Cardiac fibroblast (primary cell): ENCODE measurements around the gene PFN2.

Experiments
- DNase-seq, 2 donors: peaks; one replicate each; pipeline versions ENCODE4 v3.0.0 to v3.0.0-alpha.2; 2010; ENCODE audit warnings: low read depth in 2 of 2
- H3K4me3 ChIP-seq, 2 donors: replicated peaks in 1 of 2; 1 replicate in 1 of 2; 2 replicates in 1 of 2; pipeline ENCODE4 v1.5.1; 2011; ENCODE audit warnings: low read depth in 2 of 2, low read length in 2 of 2, mild to moderate bottlenecking in 2 of 2, moderate library complexity in 1 of 2
- TF ChIP-seq, protein P1 (sequence below): IDR thresholded peaks from one replicate; pipeline ENCODE4 v1.5.1; 2011; ENCODE audit warnings: low read depth, mild to moderate bottlenecking, low read length, inconsistent platforms

The PFN2 gene

DNA sequence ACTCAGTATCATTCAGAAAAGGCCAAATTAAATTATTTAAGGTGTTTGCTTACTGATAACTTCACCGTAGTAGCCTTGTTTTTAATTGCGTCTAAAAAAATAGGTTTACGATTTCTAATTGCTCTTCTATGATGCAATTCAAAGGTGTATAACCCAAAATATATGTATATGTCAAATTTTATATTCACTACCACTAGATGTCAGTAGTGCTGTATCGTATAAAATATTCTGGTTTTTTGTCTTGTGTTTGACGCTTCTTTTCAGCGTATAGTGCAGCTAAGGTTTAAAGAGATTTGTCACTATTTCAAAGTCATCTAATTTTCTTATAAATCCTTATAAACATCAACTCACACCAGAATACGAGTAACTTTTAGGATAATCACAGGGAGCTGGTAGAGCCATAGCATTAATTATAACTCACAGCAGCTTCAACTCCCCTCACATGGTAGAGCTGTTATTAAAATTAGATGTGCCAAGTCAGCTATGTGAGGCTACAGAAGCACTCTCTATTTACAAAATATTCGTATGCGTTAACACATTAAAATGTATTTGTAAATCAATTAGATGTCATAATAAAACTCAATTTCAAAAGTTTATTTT lies 3.5 kb downstream of the PFN2 start:
- TF ChIP-seq, protein P1, sequence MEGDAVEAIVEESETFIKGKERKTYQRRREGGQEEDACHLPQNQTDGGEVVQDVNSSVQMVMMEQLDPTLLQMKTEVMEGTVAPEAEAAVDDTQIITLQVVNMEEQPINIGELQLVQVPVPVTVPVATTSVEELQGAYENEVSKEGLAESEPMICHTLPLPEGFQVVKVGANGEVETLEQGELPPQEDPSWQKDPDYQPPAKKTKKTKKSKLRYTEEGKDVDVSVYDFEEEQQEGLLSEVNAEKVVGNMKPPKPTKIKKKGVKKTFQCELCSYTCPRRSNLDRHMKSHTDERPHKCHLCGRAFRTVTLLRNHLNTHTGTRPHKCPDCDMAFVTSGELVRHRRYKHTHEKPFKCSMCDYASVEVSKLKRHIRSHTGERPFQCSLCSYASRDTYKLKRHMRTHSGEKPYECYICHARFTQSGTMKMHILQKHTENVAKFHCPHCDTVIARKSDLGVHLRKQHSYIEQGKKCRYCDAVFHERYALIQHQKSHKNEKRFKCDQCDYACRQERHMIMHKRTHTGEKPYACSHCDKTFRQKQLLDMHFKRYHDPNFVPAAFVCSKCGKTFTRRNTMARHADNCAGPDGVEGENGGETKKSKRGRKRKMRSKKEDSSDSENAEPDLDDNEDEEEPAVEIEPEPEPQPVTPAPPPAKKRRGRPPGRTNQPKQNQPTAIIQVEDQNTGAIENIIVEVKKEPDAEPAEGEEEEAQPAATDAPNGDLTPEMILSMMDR, result peak; percentile 41
- DNase-seq, result peak; percentile 71 to 76
- no peak overlapping the region for H3K4me3 ChIP-seq

DNA sequence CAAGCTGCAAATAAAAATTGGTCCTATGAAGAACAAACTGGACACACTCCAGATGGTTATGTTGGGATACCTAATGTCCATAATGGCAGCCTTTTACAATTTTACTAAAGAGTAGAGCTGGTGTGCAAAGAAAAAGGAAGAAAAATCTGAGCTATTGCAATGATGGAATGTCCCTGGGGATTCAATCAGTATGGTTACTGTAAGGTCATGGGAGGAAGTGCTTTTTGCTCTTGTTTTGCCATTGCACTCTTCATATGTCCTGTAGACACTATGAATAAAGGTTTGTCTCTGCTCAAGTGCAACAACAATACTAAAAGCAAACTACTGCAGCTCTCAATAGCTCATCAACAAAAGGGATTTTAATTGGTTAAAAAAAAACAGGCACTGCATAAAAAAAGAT lies 5.4 kb downstream of the PFN2 start:
- peak; percentile 54 to 57 for DNase-seq
- TF ChIP-seq, protein P1, result no peak
- H3K4me3 ChIP-seq, result no peak overlapping the region

DNA sequence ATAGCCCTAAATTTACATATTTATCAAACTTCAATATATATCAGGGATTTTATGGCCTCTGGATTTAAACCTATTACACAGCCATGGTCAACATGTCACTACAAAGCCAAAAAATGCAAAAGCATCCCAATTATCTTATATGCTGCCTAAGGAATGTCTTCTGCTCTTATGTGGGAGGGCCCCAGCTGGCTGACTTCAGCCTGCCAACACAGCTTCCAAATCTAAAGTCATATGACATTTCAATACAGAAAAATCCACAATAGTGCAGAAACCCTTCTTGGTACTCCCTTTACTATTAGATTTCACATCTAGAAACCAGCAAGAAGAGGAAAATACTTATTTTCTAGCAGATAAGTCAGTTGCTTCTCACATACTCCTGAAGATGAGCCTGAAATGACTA lies 6.4 kb downstream of the PFN2 start:
- no peak overlapping the region for H3K4me3 ChIP-seq
- DNase-seq, result peak; percentile 32 to 79
- TF ChIP-seq, protein P1, result no peak

DNA sequence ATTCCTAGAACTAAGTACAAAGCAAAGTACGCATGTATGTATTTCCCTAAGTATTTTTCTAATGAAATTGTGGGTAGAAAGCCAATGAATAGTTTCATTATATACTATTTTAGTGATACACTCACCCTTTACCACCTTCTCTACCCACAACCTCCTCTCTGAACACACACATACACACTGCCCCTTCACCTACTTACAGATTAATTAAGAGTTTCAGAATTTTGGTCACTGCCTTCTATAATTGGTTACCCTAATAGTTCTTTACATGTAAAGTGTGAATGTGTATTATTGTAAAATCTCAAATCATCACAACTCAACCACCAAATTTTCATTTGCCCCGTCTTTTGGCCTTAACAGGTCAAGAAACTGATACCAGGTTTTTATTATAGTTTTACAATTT lies 7.2 kb downstream of the PFN2 start:
- no peak for DNase-seq
- TF ChIP-seq, protein P1, result no peak
- no peak overlapping the region for H3K4me3 ChIP-seq

DNA sequence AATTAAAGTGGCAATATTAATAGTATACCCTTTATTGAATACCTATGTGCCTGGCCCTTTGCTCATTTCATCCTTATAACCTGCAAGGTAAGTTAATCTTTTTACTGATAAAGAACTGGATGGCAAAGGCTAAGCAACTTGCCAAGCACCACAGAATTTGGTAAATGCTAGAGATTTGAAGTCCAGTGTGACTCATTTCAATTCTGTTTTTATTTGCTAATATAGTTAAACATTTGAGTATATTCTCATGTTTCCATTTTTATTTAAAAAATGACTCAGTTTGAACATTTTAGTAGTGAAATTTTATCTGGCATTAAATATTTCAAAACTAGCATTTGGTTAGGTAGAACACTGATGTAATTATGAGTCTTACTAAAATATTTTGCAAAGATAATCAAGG lies 11.3 kb downstream of the PFN2 start:
- TF ChIP-seq, protein P1, result no peak
- DNase-seq, result no peak
- H3K4me3 ChIP-seq, result no peak overlapping the region

DNA sequence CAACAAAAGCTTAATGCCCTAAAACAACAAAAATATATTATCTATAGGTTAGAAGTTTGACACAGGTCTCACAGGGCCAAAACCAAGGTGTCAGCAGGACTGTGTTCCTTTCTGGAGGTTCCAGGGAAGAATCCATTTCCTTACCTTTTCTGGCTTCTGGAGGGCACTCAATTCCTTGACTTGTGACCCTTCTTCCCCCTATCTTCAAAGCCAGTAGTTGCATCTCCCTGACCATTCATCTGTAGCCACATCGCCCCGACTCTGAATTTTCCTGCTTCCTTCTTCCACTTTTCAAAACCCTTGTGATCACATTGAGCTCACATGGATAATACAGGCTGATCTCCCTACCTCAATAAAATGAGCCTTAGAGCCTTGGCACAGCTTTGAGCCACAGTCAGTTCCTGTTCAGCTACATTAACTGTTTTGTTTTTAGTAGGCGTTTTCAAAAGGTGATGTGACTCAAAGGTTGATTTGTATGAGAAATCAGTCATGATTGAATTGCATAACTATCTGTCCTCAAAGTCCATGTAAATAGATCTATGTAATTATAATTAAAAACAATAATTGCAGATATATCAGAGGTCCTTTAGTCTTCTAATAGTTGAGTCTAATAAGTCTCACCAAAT lies 12.4 kb downstream of the PFN2 start:
- no peak overlapping the region for H3K4me3 ChIP-seq
- DNase-seq, result peak in 1 of 2 donors; percentile 50
- TF ChIP-seq, protein P1, result peak; percentile 16
